Left lung (tissue), 10 donors: Measurements from ENCODE around the gene FLG. TPM values are rescaled to one million over a fixed set of nuclear protein-coding genes. Genes with fewer than 3 reads are reported as not detected.
"Not testable (repeated sequence)": the region's sequence is repeated elsewhere in the genome, so short reads cannot be mapped to it uniquely, and the experiment has no call there.

Experiments
- ATAC-seq: fragments of 200-7000 bp; cut with Tn5 transposase; one replicate; pipeline ENCODE4 v1.9.1; 2020; ENCODE audit warnings: moderate library complexity
- DNase-seq, 4 donors: peaks; one replicate each; pipeline ENCODE4 v3.0.0-alpha.2; 2013 to 2020
- H3K27ac ChIP-seq, 2 donors: fragments of 200-600 bp; sonication (generic) in 1 of 2; one replicate each; pipeline versions ENCODE4 v1.5.0 to v1.8.0; 2020 to 2021
- H3K27me3 ChIP-seq, 2 donors: fragments of 200-600 bp; sonication (generic) in 1 of 2; one replicate each; pipeline versions ENCODE4 v1.5.0 to v1.8.0; 2020 to 2021
- H3K36me3 ChIP-seq, 2 donors: fragments of 200-600 bp; sonication (generic) in 1 of 2; one replicate each; pipeline versions ENCODE4 v1.5.0 to v1.8.0; 2020 to 2021
- H3K4me1 ChIP-seq, 2 donors: fragments of 200-600 bp; one replicate each; pipeline ENCODE4 v1.8.0; 2021
- H3K4me3 ChIP-seq, 2 donors: fragments of 200-600 bp; sonication (generic) in 1 of 2; one replicate each; pipeline versions ENCODE4 v1.5.0 to v1.8.0; 2020 to 2021; ENCODE audit warnings: mild to moderate bottlenecking in 1 of 2
- H3K9me3 ChIP-seq, 2 donors: fragments of 200-600 bp; sonication (generic) in 1 of 2; one replicate each; pipeline versions ENCODE4 v1.5.0 to v1.8.0; 2020 to 2021
- CTCF ChIP-seq, 2 donors: fragments of 200-600 bp; sonication (generic) in 1 of 2; IDR thresholded peaks; one replicate each; pipeline versions ENCODE4 v1.5.0 to v1.8.0; 2021; ENCODE audit warnings: antibody characterized with exemption in 2 of 2
- intact Hi-C, 2 donors: fragments of 100-400 bp; cut with DNase I; formaldehyde crosslinking; loops; one replicate each; pipeline versions ENCODE4 v1.11.2 to v1.14.2; 2022
- polyA plus RNA-seq, 6 donors: library from polyadenylated mRNA; unstranded; fragments of 120-200 nt; gene quantifications; one replicate each; pipeline ENCODE4 v1.2.1, GENCODE V29; 2013; ENCODE audit not compliant: insufficient read length in 6 of 6
- total RNA-seq, 2 donors: library from RNA; stranded (reverse); fragmentation: NEBNext Ultra II Directional; extraction: Animal tissue kit (Norgen Biotek cat#: 25700); gene quantifications; one replicate each; pipeline ENCODE4 v1.2.1, GENCODE V29; 2021
- donor health status: DM: no; HTN: yes; CAD: no.
- donor health status: DM: no; HTN: no; CAD: no.

FLG gene
- total and polyA plus RNA-seq, 8 donors = 0.14 to 2.0 (median 1.4) TPM; not detected in 2

GRCh38 chr1:152309955-152310354 is 15.1 kb downstream of the FLG start:
- intact Hi-C loops = no loop called here
- peak in 1 of 4 donors; percentile 25 for DNase-seq

GRCh38 chr1:152309320-152309901 is 15.6 kb downstream of the FLG start:
- H3K4me1 ChIP-seq, ATAC-seq, H3K4me3 ChIP-seq, intact Hi-C loops, H3K36me3 ChIP-seq, H3K9me3 ChIP-seq, H3K27ac ChIP-seq, H3K27me3 ChIP-seq: not testable (repeated sequence)
- DNase-seq = peak in 1 of 4 donors; percentile 31

More at GRCh38 chr1:152309955-152310354, 15.1 kb downstream of the FLG start:
- Histone ChIP-seq H3K4me3 (no peak overlapping the region), H3K9me3 (peaks cover 0 to 10% of the 10 kb centered on the region in 2 donors), H3K36me3 (no peaks in the 10 kb centered on the region), H3K4me1 (no peaks in the 10 kb centered on the region), H3K27me3 (no peaks in the 10 kb centered on the region), H3K27ac (no peak overlapping the region)
- TF ChIP-seq CTCF (IDR thresholded peaks at IDR 0.05) = no peak
- no peak for ATAC-seq

GRCh38 chr1:152308758-152309157 is 16.3 kb downstream of the FLG start:
- H3K4me3 ChIP-seq, H3K36me3 ChIP-seq, intact Hi-C loops, H3K4me1 ChIP-seq, ATAC-seq, H3K27me3 ChIP-seq, H3K27ac ChIP-seq, H3K9me3 ChIP-seq: not testable (repeated sequence)
- peak in 1 of 4 donors; percentile 20 for DNase-seq

DNA sequence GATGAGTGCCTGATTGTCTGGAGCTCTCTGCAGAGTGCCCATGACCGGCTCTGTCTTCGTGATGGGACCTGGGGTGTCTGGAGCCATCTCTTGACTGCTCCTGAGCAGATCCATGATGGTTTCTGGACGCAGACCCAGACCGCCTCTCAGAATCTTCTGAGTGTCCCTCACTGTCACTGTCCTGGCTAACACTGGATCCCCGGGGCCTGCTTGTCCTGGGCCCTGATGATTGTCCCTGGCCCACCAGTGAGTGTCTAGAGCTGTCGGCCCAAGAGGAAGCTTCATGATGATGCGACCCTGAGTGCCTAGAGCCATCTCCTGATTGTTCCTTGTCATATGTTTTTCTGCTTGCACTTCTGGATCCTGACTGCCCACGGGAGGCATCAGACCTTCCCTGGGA is 17.1 kb downstream of the FLG start:
- DNase-seq = peak in 1 of 4 donors; percentile 19
- H3K9me3 ChIP-seq, ATAC-seq, H3K36me3 ChIP-seq, H3K4me3 ChIP-seq, intact Hi-C loops, H3K4me1 ChIP-seq, H3K27ac ChIP-seq, H3K27me3 ChIP-seq: not testable (repeated sequence)

- H3K36me3 ChIP-seq, H3K4me1 ChIP-seq, H3K9me3 ChIP-seq, H3K27ac ChIP-seq, ATAC-seq, H3K27me3 ChIP-seq, intact Hi-C loops, H3K4me3 ChIP-seq: not testable (repeated sequence)
- peak in 1 of 4 donors; percentile 18 for DNase-seq
Observed at GRCh38 chr1:152306123-152306522, 18.9 kb downstream of the FLG start.

GRCh38 chr1:152304773-152305172 is 20.3 kb downstream of the FLG start:
- H3K27me3 ChIP-seq, intact Hi-C loops: not testable (repeated sequence)
- peak in 1 of 4 donors; percentile 42 for DNase-seq

GRCh38 chr1:152303139-152303872 is 21.7 kb downstream of the FLG start:
- H3K9me3 ChIP-seq, H3K27me3 ChIP-seq, ATAC-seq, H3K36me3 ChIP-seq, intact Hi-C loops, H3K4me3 ChIP-seq, H3K4me1 ChIP-seq, H3K27ac ChIP-seq: not testable (repeated sequence)
- DNase-seq = peak in 2 of 4 donors; percentile 12 to 39

More at GRCh38 chr1:152304773-152305172, 20.3 kb downstream of the FLG start:
- not testable (repeated sequence) for ATAC-seq, H3K4me1 ChIP-seq, H3K9me3 ChIP-seq, H3K36me3 ChIP-seq, H3K27ac ChIP-seq, H3K4me3 ChIP-seq

DNA sequence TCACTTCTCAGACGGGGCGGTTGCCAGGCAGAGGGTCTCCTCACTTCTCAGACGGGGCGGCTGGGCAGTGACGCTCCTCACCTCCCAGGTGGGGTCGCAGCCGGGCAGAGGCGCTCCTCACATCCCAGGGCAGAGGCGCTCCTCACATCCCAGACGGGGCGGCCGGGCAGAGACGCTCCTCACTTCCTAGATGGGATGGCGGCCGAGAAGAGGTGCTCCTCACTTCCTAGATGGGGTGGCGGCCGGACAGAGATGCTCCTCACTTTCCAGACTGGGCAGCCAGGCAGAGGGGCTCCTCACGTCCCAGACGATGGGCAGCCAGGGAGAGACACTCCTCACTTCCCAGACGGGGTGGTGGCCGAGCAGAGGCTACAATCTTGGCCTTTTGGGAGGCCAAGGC is 68.6 kb downstream of the FLG start:
- H3K27ac ChIP-seq, H3K4me3 ChIP-seq, intact Hi-C loops, H3K27me3 ChIP-seq, DNase-seq, ATAC-seq, H3K36me3 ChIP-seq, H3K4me1 ChIP-seq: not testable (repeated sequence)
- peaks cover 0 to 28% of the 10 kb centered on the region in 2 donors for H3K9me3 ChIP-seq

Other genes with a start within 250 kb of the FLG start
- gene TCHHL1, start 236.2 kb downstream of the FLG start, total RNA-seq = not detected
- gene TCHHL1, start 236.2 kb downstream of the FLG start, polyA plus RNA-seq = not detected
- gene TCHH, start 209.8 kb downstream of the FLG start, total RNA-seq = under 1 TPM; 0.03 to 0.16 TPM
- under 1 TPM; 0.07 to 0.14 (median 0.08) TPM for gene TCHH, start 209.8 kb downstream of the FLG start, polyA plus RNA-seq
- gene RPTN, start 166.0 kb downstream of the FLG start, total RNA-seq = not detected
- gene RPTN, start 166.0 kb downstream of the FLG start, polyA plus RNA-seq = not detected
- not detected for gene HRNR, start 101.0 kb downstream of the FLG start, total RNA-seq
- under 1 TPM; 0.10 to 0.54 (median 0.21) TPM for gene HRNR, start 101.0 kb downstream of the FLG start, polyA plus RNA-seq
- not detected for gene FLG2, start 34.8 kb upstream of the FLG start, total RNA-seq
- gene FLG2, start 34.8 kb upstream of the FLG start, polyA plus RNA-seq = under 1 TPM; 0.01 to 0.27 (median 0.16) TPM
- gene CRNN, start 89.0 kb upstream of the FLG start, total RNA-seq = not detected
- not detected for gene CRNN, start 89.0 kb upstream of the FLG start, polyA plus RNA-seq
- gene LCE5A, start 185.6 kb upstream of the FLG start, total RNA-seq = not detected
- not detected for gene LCE5A, start 185.6 kb upstream of the FLG start, polyA plus RNA-seq
- not detected for gene CRCT1, start 189.2 kb upstream of the FLG start, total RNA-seq
- not detected for gene CRCT1, start 189.2 kb upstream of the FLG start, polyA plus RNA-seq
- not detected for gene LCE3E, start 241.5 kb upstream of the FLG start, total RNA-seq
- not detected for gene LCE3E, start 241.5 kb upstream of the FLG start, polyA plus RNA-seq